GM18511 (cell line): ENCODE results near the gene VAV2.
"Not testable (repeated sequence)": the region's sequence is repeated elsewhere in the genome, so short reads cannot be mapped to it uniquely, and the experiment has no call there.

Source experiments
- ATAC-seq: cut with Tn5 transposase; IDR thresholded peaks from one replicate; pipeline ENCODE4 v1.9.1; 2021; ENCODE audit warnings: mild to moderate bottlenecking, moderate library complexity; ENCODE audit not compliant: unreplicated experiment

The VAV2 gene

DNA sequence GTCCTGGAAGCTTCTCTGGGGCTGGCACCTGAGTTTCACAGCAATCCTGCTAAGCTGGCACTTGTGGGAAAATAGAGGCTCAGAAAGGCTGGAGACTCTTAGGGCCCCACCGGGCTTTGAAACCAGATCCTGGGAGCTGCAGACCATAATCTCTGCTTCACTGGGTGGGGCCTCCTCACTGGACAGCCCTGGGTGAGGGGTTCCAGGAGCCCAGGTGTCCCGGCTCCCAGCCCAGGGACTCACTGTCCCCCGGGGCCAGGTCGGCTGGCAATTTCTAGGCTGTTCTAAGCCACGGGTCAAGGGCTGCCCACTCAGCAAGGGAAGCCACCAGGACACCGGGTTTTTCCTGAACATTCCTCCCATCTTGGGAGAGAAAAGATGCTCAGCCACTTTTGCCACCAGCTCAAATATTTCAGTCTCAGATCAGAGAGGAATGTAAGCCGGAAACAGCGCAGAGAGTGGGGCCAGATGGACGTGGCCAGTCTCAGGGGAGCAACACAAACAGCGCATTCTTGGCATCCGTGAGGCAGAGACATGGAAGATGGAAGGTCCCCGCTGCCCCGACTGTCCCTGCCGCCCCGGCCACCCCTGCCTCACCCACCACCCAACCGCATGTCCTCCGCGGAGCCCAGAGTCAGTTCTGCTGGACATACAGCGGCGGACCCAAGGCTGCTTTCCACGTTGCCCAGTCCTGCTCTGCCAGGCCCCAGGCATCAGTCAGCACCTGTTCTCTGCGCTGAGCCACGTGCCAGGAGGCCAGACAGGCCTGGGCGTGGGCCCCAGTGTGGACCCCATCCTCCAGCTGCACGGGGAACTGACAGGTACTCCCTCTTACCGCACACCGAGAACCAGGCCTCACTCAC, 72.6 kb downstream of the VAV2 start:
- no peak for ATAC-seq

DNA sequence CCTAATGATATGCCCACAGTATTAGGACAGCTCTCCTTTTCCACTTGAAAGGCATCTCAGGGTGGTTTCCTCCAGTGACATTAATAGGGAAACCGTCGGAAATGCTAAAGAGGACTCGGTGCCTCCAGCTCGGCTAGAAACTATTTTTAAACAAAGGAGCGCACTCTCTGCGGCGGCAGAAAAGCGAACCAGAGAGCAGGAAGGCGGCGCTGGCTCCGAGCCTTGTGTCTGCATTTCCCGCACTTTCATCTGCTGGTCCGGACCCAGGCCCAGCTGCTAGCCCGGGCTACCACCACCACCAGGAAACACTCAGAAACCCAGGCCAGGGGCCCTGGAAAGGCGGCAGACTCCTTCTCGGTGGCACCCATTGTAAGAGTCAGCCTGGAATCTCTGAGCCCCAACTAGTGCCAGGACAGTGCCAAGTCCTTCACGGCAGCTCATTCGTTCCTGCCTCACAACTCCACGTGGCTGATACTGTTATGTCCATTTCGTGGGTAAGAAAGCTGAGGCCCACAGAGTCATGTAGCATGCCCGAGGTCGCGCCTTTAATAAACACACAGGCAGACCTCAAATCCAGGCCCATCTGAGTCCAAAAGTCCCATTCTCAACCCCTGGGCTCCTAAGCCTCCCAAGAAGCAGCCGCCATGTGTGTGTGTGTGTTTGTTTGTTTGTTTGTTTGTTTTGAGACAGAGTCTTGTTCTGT, 73.9 kb downstream of the VAV2 start:
- ATAC-seq = no peak

DNA sequence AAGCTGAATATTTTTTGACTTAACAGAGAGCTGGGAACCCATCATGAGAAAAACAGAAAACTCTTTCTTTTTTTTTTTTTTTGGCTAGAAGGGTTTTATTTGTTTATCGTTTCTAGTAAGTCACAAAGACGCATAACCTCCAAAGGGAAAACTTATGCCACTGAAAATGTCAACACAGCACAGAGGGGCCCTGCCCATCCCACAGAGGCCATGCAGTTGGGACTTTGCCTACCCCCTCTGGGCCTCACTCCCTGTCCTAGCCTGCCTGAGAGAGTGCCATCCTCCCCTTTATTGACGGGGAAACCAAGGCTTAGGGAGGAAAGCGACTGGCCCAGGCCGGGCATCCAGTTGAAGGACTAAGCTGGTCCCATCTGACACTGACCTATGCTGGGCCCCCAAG, 74.7 kb downstream of the VAV2 start:
- ATAC-seq = no peak

DNA sequence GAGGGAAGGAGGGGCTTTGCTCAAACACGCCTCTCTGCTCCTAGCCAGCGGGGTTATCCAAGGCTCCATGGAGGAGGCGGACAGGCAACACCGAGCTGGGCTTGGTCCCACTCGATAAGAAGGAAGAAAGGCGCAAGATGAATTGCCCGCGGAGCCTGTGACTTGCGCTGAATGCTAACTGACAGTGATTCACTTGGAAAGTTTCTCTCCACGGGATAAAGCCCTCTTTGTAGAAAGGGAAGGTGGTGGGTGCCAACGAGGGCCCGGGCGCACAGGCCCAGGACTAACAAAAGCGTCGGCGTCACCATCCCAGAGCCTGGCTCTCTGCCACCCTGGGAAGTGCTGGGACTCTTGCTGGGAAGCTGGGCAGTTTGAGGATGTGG, 76.0 kb downstream of the VAV2 start:
- no peak for ATAC-seq

DNA sequence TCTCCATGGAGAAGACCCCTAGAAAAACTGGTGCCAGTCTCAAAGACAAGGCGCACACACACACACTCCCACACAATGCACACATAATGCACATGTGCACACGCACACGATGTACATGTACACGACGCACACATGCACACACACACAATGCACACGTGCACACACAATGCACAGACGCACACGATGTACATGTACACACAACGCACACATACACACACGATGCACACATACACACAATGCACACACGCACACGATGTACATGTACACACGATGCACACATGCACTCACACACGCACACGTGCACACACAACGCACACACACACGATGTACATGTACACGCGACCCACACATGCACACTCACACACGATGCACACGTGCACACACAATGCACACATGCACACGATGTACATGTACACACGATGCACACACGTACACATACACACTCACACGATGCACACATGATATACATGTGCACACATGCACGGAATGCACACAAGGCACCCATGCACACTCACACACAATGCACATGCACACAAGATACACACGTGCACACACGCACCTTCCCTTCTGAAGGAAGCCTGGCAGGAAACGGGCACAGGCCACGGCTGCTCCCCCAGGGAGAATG, 76.5 kb downstream of the VAV2 start:
- ATAC-seq = no peak

DNA sequence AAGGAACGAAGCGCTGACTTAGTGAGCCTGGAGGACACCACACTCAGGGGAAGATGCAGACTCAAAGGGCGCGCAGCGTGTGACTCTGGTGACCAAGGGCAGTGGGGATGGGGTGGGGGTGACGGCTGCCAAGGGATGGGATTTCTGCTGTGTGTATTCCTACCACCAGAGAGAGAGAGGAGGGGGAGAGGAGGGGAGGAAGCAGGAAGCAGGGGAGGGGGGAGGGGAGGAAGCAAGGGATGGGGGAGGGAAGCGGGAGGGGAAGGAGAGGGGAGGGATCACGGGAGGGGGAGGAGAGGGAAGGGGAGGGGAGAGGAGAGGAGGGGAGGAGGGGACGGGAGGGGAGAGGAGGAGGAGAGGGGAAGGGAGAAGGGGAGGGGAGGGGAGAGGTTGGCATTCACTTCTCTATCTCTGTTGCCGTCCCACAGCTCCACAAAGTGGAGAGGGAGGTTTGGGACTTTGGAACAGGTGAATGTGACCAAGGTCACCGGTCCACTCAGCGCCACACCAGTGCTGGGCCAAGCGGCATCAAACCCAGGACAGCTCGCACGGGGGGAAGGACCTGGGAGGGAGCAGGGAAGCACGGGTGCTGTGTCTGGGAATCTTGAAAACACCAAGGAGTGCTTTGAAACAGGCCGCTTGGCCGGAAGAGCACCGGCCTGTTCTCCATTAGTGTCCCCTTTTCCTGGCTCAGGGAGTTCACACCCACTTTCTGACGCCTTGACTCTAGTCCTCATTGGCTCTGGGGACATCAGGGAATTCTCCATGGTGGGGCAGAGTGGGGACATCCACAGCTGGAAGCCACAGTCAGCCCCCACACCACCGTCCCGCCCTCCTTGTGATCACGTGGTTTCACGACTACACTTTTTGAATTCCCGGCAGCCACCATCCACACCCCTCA, 77.4 kb downstream of the VAV2 start:
- ATAC-seq = no peak

DNA sequence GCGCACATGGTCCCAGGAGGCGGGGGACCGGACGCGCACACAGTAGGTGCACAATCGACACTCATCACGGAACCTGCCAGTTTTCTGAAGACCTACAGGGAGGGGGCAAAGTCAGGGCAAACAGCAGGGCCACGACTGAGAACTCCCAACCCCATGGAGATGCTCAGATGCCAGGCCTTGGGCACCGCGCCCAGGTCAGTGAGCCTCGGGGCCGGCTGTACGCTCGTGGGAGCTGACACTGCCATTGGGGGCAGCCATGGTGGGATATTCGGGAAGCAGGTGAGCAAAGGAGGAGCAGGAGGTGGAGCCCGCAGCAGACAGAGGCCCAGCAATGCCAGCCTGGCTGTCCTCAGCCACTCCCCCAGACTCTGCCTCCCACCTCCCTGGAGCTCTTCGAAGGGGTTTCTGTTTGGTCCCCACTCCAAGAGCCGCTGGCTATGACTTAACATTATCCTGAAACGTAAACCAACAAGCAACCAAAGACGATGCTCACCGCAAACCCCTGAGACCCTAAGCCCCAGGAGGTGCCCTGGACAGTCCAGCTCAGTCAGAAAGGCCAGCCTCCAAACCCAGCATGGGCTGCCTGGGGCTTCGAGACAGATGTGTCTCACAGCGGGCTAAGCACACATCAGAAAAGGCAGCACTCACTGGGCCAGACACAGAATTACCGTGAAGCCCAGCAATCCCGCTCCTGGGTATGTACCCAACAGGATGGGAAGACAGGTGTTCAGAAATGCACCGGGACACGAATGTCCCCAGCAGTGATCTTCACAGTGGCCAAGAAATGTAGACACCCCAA, 78.4 kb downstream of the VAV2 start:
- no peak for ATAC-seq

DNA sequence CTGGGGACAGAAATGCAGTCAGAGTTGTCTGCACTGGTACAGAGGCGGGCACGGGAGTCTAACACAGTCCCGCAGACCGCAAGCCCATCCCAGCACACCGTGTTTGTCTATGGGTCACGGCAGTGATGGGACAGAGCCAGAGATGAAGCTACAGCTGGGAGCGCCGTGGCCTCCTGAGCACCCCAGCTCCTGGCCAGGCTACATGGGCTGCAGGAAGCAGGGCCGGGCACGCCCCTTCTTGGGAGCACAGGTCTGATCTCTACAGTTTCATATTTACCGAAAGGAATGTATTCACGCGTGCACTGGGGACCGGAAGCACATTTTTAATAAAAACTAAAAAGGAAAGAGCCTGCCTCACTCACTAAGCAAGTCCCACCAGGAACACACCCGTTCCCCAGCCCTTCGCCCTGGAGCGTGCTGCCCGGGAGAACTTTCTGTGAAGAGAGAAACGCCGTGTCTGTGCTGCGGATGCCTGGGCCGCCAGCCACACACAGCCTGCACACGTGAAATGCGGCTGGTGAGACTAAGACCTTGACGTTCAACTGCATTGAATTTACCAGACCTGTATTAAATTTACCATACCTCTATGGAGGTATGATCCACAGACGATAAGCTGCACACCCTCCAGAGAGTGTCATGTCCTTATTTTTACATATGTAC, 81.1 kb downstream of the VAV2 start:
- no peak for ATAC-seq

DNA sequence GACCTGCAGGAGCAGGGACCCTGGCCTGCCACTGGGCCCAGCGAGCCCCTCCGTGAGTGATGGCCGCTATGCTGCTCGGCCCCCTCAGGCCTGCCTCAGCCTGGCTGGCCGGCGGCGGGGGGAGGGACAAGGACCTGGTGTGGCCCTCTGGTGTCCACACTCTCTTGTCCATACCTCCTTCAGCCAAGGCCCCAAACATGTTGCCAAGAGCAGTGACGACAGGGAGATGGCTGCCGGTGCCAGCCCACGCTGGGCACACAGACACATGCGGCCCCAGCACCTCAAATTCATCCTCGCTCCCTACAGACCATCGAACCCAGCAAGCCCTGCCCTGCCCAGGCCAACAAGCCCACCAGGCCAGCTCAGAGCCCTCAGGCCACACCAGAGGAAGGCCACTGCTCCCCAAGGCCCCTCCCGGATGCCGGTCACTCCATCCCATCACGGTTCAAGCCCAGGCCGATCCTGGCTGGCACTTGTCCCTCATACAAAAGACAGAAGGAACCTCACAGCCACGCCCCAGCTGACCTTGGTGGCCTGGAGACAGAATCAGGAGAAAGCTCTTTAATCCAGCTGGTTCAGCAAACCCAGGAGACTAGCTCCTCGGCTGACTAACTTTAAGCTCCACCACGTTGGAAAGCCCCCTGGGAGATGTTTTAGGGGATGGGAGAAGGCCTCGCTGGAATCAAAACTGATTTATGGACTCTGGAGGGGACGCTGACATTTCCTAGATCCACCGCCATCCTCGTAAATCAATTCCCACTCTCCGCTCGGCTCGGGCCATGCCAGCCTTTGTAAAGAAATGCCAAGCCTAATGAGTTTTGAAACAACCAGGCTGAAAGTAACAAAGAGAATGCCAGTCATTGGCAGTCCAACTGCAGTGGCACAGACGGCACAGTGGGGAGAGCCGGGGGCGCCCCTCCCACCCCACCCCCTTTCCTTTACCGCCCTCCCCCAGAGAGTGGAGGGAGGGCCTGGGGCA, 84.9 kb downstream of the VAV2 start:
- no peak for ATAC-seq

DNA sequence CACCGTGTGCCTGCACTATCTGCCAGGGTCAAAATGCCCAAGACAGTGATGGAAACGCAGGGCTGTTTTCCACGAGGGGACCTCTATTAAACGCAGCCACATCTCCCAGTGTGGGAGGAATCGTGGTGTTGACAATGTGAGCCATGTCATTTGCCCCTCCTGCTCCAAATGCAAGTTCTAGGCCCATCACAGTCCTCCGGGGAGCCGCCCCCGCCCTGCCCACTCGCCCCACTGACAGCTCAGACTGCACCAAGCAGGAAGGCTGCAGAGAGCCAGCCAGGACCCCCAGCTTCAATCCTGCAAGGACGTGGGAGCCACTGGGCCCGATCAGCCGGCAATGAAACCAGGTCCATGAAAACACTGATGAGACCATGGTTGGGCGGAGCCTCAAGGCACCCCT, 85.9 kb downstream of the VAV2 start:
- ATAC-seq = no peak

DNA sequence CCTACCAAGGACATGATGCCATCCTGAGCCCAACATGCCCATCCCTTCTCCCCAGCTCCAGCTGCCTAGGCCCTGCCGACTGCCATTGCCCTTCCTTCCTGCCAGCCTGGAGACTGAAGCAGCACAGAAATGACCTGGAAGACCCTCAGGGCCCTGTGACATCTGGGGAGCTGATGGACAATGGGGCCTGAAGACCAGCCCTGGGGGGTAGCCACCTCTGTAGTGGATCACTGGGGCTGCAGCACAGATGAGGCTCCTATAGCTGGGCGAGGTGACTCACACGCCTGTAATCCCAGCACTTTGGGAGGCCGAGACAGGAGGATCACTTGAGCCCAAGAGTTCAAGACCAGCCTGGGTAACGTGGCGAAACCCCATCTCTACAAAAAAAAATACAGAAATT, 86.6 kb downstream of the VAV2 start:
- no peak for ATAC-seq

DNA sequence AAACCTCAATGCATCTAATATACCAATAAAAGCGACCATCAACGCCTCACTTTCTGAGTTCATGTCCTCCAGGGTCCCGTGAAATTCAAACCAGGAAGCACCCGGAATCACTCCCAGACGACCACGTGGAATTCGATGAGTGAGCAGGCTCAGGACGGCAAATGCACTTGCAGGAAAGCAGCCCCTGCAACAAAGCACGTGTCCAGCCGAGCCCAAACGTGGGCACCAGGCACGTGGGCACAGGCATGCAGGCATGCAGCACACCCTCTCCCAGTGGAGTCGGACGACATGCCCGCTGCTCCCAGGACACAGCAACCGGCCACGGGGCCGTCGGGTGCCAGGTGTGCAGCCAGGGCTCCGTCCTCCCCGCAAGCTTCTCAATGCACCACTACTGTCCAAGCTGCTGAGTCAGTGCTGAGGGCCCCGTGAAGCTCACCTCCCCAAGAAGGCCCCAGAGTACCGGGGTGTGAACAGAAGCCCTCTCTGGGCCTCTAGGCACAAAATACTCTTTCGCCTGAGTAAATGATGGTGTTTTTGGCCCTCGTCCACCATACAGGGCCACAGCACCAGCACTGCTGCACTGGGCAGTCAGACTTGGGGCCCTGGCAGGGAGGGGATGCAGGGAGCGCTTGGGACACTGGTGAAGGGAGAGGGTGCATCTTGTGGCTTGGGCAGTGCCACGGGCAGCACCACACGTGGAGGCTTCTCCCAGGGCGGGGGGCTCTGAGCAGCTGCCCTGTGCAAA, 87.6 kb downstream of the VAV2 start:
- ATAC-seq = no peak

DNA sequence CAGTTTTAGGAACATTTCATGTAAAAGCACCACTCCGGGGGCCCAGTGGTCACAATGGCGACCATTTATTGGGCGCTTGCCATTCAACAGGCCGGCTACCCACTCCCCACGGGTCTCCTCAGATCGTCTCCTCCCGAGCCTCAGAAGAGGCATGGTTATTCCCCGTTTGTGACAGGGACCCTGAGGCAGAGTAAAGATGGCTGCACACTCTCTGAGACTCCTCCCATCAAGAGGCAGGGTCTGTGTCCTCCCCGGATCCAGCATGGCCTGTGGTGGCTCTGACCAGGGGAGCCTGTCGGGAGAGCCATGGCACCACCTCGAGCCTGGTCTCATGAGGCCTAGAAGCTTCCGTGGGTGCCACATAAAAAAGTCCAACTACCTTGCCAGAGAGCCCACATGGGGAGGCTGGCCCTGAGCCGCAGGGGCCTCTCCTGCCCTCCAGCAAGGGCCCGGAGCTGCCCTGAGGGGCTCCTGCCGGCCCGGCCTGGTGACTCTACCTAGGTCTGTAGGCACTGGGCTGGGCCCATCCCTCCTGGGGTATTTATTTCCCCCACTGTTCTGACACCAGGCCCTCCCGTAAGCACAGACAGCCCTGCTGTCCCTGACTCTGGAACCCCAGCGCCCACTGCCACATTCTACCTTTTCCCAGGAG, 90.8 kb downstream of the VAV2 start:
- no peak for ATAC-seq

DNA sequence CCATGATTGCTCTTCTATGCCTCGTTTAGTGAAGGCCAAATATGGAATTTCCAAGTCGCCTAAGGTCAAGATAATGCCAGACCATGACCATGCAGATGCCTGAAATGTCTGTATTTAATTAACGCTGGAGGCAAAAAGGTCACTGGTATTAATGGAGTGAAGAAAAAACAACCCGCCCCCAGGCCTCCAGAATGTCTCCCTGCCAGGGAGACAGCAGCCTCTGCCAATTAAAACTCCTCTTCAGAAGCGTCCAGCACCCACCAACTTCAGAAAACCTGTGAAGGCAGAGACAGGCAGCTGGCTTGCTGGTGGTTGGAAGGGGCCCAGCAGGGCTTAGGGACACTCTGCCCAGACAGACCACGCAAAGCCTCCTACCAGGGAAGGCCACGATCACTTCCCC, 94.4 kb downstream of the VAV2 start:
- no peak for ATAC-seq

DNA sequence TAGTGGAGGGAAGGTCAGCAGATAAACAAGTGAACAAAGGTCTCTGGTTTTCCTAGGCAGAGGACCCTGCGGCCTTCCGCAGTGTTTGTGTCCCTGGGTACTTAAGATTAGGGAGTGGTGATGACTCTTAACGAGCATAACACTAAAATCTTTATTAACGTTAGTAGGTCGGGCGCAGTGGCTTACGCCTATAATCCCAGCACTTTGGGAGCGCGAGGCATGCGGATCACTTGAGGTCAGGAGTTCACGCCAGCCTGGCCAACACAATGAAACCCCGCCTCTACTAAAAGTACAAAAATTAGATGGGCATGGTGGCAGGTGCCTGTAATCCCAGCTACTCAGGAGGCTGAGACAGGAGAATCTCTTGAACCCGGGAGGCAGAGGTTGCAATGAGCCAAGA, 96.1 kb downstream of the VAV2 start:
- ATAC-seq = not testable (repeated sequence)

DNA sequence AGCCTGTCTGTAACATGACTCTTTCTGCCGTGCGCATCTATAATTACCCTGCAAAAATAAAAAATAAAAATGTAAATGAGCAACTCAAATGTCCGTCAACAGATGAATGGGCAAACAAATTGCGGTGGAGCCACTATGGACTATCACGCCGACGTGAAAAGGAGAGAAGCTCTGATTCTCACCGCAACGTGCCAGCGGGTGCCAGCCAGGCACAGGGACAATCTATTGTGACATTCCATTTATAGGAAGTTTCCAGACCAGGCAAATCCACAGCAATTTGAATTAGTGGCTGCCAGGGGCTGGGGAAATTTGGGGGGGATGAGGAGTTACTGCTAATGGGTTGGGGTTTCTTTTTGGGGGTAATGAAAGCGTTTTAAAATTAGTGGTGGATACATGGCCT, 96.8 kb downstream of the VAV2 start:
- no peak for ATAC-seq
